A673 (cell line): ENCODE data around the gene NFASC.

Experiments used
- EZH2 ChIP-seq: fragments of 200-600 bp; sonication (generic); IDR thresholded peaks from 2 replicates; pipeline ENCODE4 v1.6.1; 2017; ENCODE audit warnings: borderline replicate concordance, low read depth, mild to moderate bottlenecking, mixed read lengths, antibody characterized with exemption, low read length; ENCODE audit not compliant: poor library complexity, severe bottlenecking
- TF ChIP-seq, protein P1 (sequence below): fragments of 300-800, 200-600 bp; sonication (generic); conservative IDR thresholded peaks from 2 replicates; pipeline ENCODE4 v1.5.1; 2017; ENCODE audit warnings: low read depth, mild to moderate bottlenecking, antibody characterized with exemption, low read length, moderate library complexity, mixed read lengths

DNA sequence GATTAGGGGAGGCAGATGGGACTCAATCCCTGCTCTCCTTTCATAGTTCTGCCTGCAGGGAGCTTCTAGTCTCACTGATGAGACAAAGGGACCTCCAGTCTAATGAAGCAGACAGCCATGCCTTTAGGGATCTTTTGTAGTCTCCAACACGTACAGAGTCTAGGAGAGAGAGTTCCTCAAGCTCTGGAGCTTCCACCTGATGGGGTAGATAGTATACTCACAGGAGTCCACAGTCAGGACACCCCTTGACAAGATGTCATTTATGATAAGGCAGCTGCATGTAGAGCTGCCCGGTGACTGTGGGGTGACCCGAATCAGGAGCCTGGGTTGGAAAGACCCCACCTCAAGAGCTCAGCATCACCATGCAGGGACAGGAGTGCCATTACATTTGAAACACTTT, 117.0 kb downstream of the NFASC start:
- TF ChIP-seq, protein P1, sequence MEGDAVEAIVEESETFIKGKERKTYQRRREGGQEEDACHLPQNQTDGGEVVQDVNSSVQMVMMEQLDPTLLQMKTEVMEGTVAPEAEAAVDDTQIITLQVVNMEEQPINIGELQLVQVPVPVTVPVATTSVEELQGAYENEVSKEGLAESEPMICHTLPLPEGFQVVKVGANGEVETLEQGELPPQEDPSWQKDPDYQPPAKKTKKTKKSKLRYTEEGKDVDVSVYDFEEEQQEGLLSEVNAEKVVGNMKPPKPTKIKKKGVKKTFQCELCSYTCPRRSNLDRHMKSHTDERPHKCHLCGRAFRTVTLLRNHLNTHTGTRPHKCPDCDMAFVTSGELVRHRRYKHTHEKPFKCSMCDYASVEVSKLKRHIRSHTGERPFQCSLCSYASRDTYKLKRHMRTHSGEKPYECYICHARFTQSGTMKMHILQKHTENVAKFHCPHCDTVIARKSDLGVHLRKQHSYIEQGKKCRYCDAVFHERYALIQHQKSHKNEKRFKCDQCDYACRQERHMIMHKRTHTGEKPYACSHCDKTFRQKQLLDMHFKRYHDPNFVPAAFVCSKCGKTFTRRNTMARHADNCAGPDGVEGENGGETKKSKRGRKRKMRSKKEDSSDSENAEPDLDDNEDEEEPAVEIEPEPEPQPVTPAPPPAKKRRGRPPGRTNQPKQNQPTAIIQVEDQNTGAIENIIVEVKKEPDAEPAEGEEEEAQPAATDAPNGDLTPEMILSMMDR, result no peak
- no peak for TF ChIP-seq EZH2
